H1 (cell line): Measurements from ENCODE around the gene MATR3. TPM values are rescaled to one million over a fixed set of nuclear protein-coding genes. Genes with fewer than 3 reads are reported as not detected.

Experiments
- CTCF ChIA-PET: fragments of 300-600 bp; sonication (Branson Sonifier 250); formaldehyde crosslinking; loops from one replicate; lab custom pipeline; 2021; ENCODE audit not compliant: partially characterized antibody; lab: Charles Lee
- POLR2A ChIA-PET: fragments of 300-600 bp; sonication (Branson Sonifier 250); formaldehyde crosslinking; loops from one replicate; lab custom pipeline; 2021; ENCODE audit warnings: inconsistent platforms; ENCODE audit not compliant: partially characterized antibody; lab: Charles Lee
- DNase-seq, 2 experiments: peaks; one replicate each; pipeline versions ENCODE4 v3.0.0 to v3.0.0-alpha.2; 2010 to 2022; ENCODE audit warnings: low spot score in 2 of 2, low read depth in 1 of 2, mixed read lengths in 1 of 2
- FAIRE-seq: peaks from 2 replicates; lab custom pipeline; 2011; peaks lifted over from hg19 to GRCh38; lab: Jason Lieb, UNC
- H2AFZ ChIP-seq: 2 replicates; pipeline ENCODE4 v1.8.1; 2012; ENCODE audit warnings: low read length, inconsistent platforms
- H2AK5ac ChIP-seq: 2 replicates; pipeline ENCODE4 v1.6.1; 2013; ENCODE audit warnings: low read depth, low read length
- H2BK120ac ChIP-seq: replicated peaks from 2 replicates; pipeline ENCODE3; 2013; ENCODE audit warnings: low read depth, low read length, inconsistent platforms
- H2BK12ac ChIP-seq: 2 replicates; pipeline ENCODE4 v1.6.1; 2013; ENCODE audit warnings: low read depth, low read length
- H2BK15ac ChIP-seq: 2 replicates; pipeline ENCODE4 v1.6.1; 2013; ENCODE audit warnings: low read length
- H2BK20ac ChIP-seq: 2 replicates; pipeline ENCODE4 v1.6.1; 2013; ENCODE audit warnings: low read length
- H2BK5ac ChIP-seq: 2 replicates; pipeline ENCODE4 v1.6.1; 2013; ENCODE audit warnings: low read depth, low read length
- H3K14ac ChIP-seq: 2 replicates; pipeline ENCODE4 v1.6.1; 2013; ENCODE audit warnings: inconsistent platforms; ENCODE audit not compliant: insufficient read length
- H3K18ac ChIP-seq: 2 replicates; pipeline ENCODE4 v1.6.1; 2013; ENCODE audit warnings: low read length; ENCODE audit errors: extremely low read depth
- H3K23ac ChIP-seq: 2 replicates; pipeline ENCODE4 v1.6.1; 2013; ENCODE audit warnings: inconsistent platforms; ENCODE audit not compliant: insufficient read length
- H3K23me2 ChIP-seq: 2 replicates; pipeline ENCODE4 v1.6.1; 2013; ENCODE audit warnings: low read depth, low read length
- H3K27ac ChIP-seq: 2 replicates; pipeline ENCODE4 v1.6.1; 2011; ENCODE audit warnings: low read depth, low read length, inconsistent platforms
- H3K27me3 ChIP-seq, 4 experiments: replicated peaks in 1 of 4; 1 replicate in 1 of 4; 2 replicates in 3 of 4; pipeline versions ENCODE4 v1.6.1 to v1.8.1; 2011 to 2013; ENCODE audit warnings: low read length in 3 of 4, mild to moderate bottlenecking in 3 of 4, inconsistent platforms in 2 of 4, mixed read lengths in 2 of 4, moderate library complexity in 1 of 4; ENCODE audit not compliant: control insufficient read depth in 3 of 4, insufficient read depth in 3 of 4; ENCODE audit errors: extremely low read depth in 1 of 4
- H3K36me3 ChIP-seq, 4 experiments: 2 replicates each; pipeline versions ENCODE4 v1.6.1 to v1.8.1; 2011 to 2013; ENCODE audit warnings: mild to moderate bottlenecking in 4 of 4, low read length in 3 of 4, moderate library complexity in 2 of 4, control low read depth in 1 of 4, inconsistent platforms in 1 of 4; ENCODE audit not compliant: insufficient read depth in 4 of 4, control insufficient read depth in 2 of 4
- H3K4ac ChIP-seq: replicated peaks from 2 replicates; pipeline ENCODE3; 2013; ENCODE audit warnings: low read length, low read depth, mixed read lengths, inconsistent platforms; ENCODE audit not compliant: insufficient read length
- H3K4me1 ChIP-seq, 4 experiments: replicated peaks in 1 of 4; 1 replicate in 1 of 4; 2 replicates in 3 of 4; pipeline versions ENCODE4 v1.6.1 to v1.8.1; 2011 to 2013; ENCODE audit warnings: low read length in 3 of 4, inconsistent platforms in 2 of 4, mixed read lengths in 1 of 4; ENCODE audit not compliant: insufficient read depth in 4 of 4, control insufficient read depth in 3 of 4
- H3K4me2 ChIP-seq, 2 experiments: 2 replicates each; pipeline versions ENCODE4 v1.6.1 to v1.8.1; 2011 to 2013; ENCODE audit warnings: low read depth in 2 of 2, low read length in 2 of 2, control low read depth in 1 of 2, inconsistent platforms in 1 of 2, mild to moderate bottlenecking in 1 of 2; ENCODE audit not compliant: insufficient read depth in 1 of 2
- H3K4me3 ChIP-seq, 4 experiments: fragments of 200-600, 300-600 bp in 1 of 4; sonication (generic), shearing (Covaris generic), sonication (Bioruptor Twin) in 1 of 4; 2 replicates each; pipeline versions ENCODE4 v1.5.1 to v1.8.1; 2011 to 2016; ENCODE audit warnings: low read length in 4 of 4, low read depth in 3 of 4, control low read depth in 2 of 4, inconsistent platforms in 2 of 4, mild to moderate bottlenecking in 2 of 4, mixed read lengths in 1 of 4, moderate library complexity in 1 of 4; ENCODE audit not compliant: insufficient read depth in 2 of 4; ENCODE audit errors: extremely low read depth in 1 of 4
- H3K56ac ChIP-seq: replicated peaks from 2 replicates; pipeline ENCODE3; 2013; ENCODE audit warnings: low read depth, mild to moderate bottlenecking, mixed read lengths, low read length, inconsistent platforms; ENCODE audit not compliant: insufficient read length
- H3K79me1 ChIP-seq: 2 replicates; pipeline ENCODE4 v1.6.1; 2013; ENCODE audit warnings: low read depth, low read length, control low read depth
- H3K79me2 ChIP-seq, 2 experiments: 2 replicates each; pipeline versions ENCODE4 v1.6.1 to v1.8.1; 2012 to 2013; ENCODE audit warnings: low read length in 2 of 2, mild to moderate bottlenecking in 2 of 2, inconsistent platforms in 1 of 2; ENCODE audit not compliant: insufficient read depth in 2 of 2, control insufficient read depth in 1 of 2
- H3K9ac ChIP-seq, 4 experiments: replicated peaks in 1 of 4; 1 replicate in 1 of 4; 2 replicates in 3 of 4; pipeline versions ENCODE4 v1.6.1 to v1.8.1; 2011 to 2013; ENCODE audit warnings: low read depth in 3 of 4, low read length in 3 of 4, control low read depth in 2 of 4, mild to moderate bottlenecking in 2 of 4, moderate library complexity in 2 of 4, inconsistent platforms in 1 of 4; ENCODE audit errors: extremely low read depth in 1 of 4
- H3K9me3 ChIP-seq, 2 experiments: 2 replicates each; pipeline versions ENCODE4 v1.6.1 to v1.8.1; 2012 to 2013; ENCODE audit warnings: mild to moderate bottlenecking in 2 of 2, moderate library complexity in 2 of 2, control low read depth in 1 of 2, inconsistent platforms in 1 of 2, low read depth in 1 of 2, low read length in 1 of 2, mixed read lengths in 1 of 2; ENCODE audit not compliant: insufficient read depth in 2 of 2
- H4K20me1 ChIP-seq, 2 experiments: replicated peaks in 1 of 2; 2 replicates each; pipeline versions ENCODE3 to v1.8.1; 2011 to 2013; ENCODE audit warnings: inconsistent platforms in 2 of 2, low read length in 2 of 2, mild to moderate bottlenecking in 1 of 2; ENCODE audit not compliant: insufficient read depth in 2 of 2, control insufficient read depth in 1 of 2
- H4K5ac ChIP-seq: 2 replicates; pipeline ENCODE4 v1.6.1; 2013; ENCODE audit warnings: low read length, low read depth, mixed read lengths, inconsistent platforms; ENCODE audit not compliant: insufficient read length
- H4K8ac ChIP-seq: 2 replicates; pipeline ENCODE4 v1.8.0; 2013; ENCODE audit warnings: mild to moderate bottlenecking, moderate library complexity, low read length, inconsistent platforms; ENCODE audit not compliant: insufficient read depth; ENCODE audit errors: extremely low read depth
- H4K91ac ChIP-seq: replicated peaks from 2 replicates; pipeline ENCODE3; 2013; ENCODE audit warnings: low read length, mixed read lengths, inconsistent platforms; ENCODE audit not compliant: insufficient read length
- CREB1 ChIP-seq: IDR thresholded peaks from 2 replicates; pipeline ENCODE4 v1.6.1; 2012; ENCODE audit warnings: inconsistent platforms
- HDAC6 ChIP-seq: IDR thresholded peaks from one replicate; pipeline ENCODE4 v1.7.1; 2012; ENCODE audit warnings: low read depth, mild to moderate bottlenecking, inconsistent platforms, low read length, moderate library complexity
- KDM4A ChIP-seq: IDR thresholded peaks from one replicate; pipeline ENCODE4 v1.7.1; 2012; ENCODE audit warnings: low read depth, mild to moderate bottlenecking, moderate library complexity, low read length, inconsistent platforms; ENCODE audit not compliant: severe bottlenecking
- RNF2 ChIP-seq: fragments of 200-900, 300-1000 bp; sonication (generic); IDR thresholded peaks from 2 replicates; pipeline ENCODE4 v1.7.1; 2016; ENCODE audit warnings: borderline replicate concordance, low read depth, mild to moderate bottlenecking, antibody characterized with exemption, low read length; ENCODE audit not compliant: poor library complexity, severe bottlenecking; ENCODE audit errors: missing control alignments
- RXRA ChIP-seq: IDR thresholded peaks from 2 replicates; pipeline ENCODE4 v1.6.1; 2011; ENCODE audit warnings: low read depth, mild to moderate bottlenecking, low read length, moderate library complexity; ENCODE audit not compliant: insufficient read depth
- SIN3A ChIP-seq, 2 experiments: IDR thresholded peaks in 1 of 2; conservative IDR thresholded peaks in 1 of 2; 2 replicates each; pipeline ENCODE4 v1.6.1; 2011 to 2012; ENCODE audit warnings: low read length in 2 of 2, improper control_type of control experiment in 1 of 2, low read depth in 1 of 2, mild to moderate bottlenecking in 1 of 2
- SIRT6 ChIP-seq: IDR thresholded peaks from one replicate; pipeline ENCODE4 v1.7.1; 2012; ENCODE audit warnings: low read length, inconsistent platforms
- SP4 ChIP-seq: IDR thresholded peaks from 2 replicates; pipeline ENCODE4 v1.6.1; 2012; ENCODE audit warnings: low read length, inconsistent platforms
- SUZ12 ChIP-seq: fragments of 200-600 bp; sonication (generic); IDR thresholded peaks from 2 replicates; pipeline ENCODE4 v1.6.1; 2012; ENCODE audit warnings: mild to moderate bottlenecking, inconsistent platforms, low read length, moderate library complexity, mixed read lengths
- TAF7 ChIP-seq: optimal IDR thresholded peaks from 2 replicates; pipeline ENCODE3; 2011; ENCODE audit warnings: low read depth, mild to moderate bottlenecking, inconsistent platforms, low read length, moderate library complexity, borderline replicate concordance
- WGBS, 2 experiments: shearing (Covaris generic) in 1 of 2; methylation state at CpG; one replicate each; pipeline versions ENCODE4 v1.1.6 to v1.1.7; 2013 to 2015; ENCODE audit warnings: low lambda C conversion rate in 2 of 2, mixed read lengths in 2 of 2, inconsistent platforms in 1 of 2, low coverage in 1 of 2, missing lambda C conversion rate in 1 of 2; ENCODE audit not compliant: insufficient replicate concordance in 2 of 2, insufficient coverage in 1 of 2, insufficient read length in 1 of 2; ENCODE audit errors: extremely low coverage in 1 of 2, missing lambda C conversion rate in 1 of 2; 5-methylcytosine and 5-hydroxymethylcytosine counted together
- polyA plus RNA-seq, 7 experiments: library from polyadenylated mRNA; depleted of rRNA in 3 of 7; stranded (reverse) in 5 of 7; unstranded in 2 of 7; fragments of >200 nt in 5 of 7; fragments of 200-250 nt in 2 of 7; gene quantifications; 1 replicate in 5 of 7; 2 replicates in 1 of 7; 4 replicates in 1 of 7; pipeline versions ENCODE4 v1.2.1 to v1.2.3, GENCODE V29; 2011 to 2013; ENCODE audit warnings: missing spikeins in 2 of 7, mixed read lengths in 2 of 7
- total RNA-seq: library from RNA; stranded (reverse); fragmentation: NEBNext Ultra II Directional; extraction: Animal tissue kit (Norgen Biotek cat#: 25700); gene quantifications from 2 replicates; pipeline ENCODE4 v1.2.1, GENCODE V29; 2021
- TF ChIP-seq, protein P1 (sequence below), 3 experiments: IDR thresholded peaks; 1 replicate in 2 of 3; 2 replicates in 1 of 3; pipeline versions ENCODE4 v1.5.1 to v1.6.1; 2011; ENCODE audit warnings: low read length in 3 of 3, mild to moderate bottlenecking in 3 of 3, inconsistent platforms in 2 of 3, low read depth in 1 of 3, moderate library complexity in 1 of 3; ENCODE audit not compliant: insufficient read depth in 1 of 3; ENCODE audit errors: control extremely low read depth in 1 of 3

Gene MATR3
- total and polyA plus RNA-seq, 2 of the 8 experiments (the other 6 are each of a cell fraction or from before 2014, with no cell fraction given): 116 to 389 TPM

DNA sequence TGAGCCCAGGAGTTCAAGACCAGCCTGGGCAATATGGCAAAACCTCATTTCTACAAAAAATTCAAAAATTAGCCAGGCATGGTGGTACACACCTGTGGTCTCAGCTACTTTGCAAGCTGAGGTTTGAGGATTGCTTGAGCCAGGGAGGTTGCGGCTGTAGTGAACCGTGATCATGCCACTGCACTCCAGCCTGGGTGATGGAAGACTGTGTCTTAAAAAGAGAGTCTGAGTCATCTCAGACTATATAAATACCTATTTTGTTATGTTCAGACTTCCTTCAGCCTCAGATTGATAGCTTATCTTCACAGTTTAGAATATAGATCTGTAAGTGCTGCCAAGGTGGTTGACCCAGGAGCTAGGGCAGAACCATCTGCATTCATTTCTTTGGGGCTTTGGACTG is 46.5 kb downstream of the MATR3 start:
- Histone ChIP-seq H2AK5ac (no peak overlapping the region), H3K14ac (no peak overlapping the region), H2BK120ac (no peak overlapping the region), H3K79me1 (peaks cover 4% of the 10 kb centered on the region), H2BK15ac (no peak overlapping the region), H3K27ac (no peak overlapping the region), H3K23me2 (peaks cover 7% of the 10 kb centered on the region; the same call in 1 of the 2 replicates), H3K4me1 (peaks cover 0 to 7% (median under 1%) of the 10 kb centered on the region in 4 experiments; a peak in 4 of 7 replicates), H3K4ac (no peak overlapping the region), H3K27me3 (no peaks in the 10 kb centered on the region), H3K9me3 (no peaks in the 10 kb centered on the region), H2AFZ (no peak overlapping the region), H4K91ac (no peak overlapping the region), H3K56ac (no peak overlapping the region), H4K20me1 (peaks cover 16 to 17% of the 10 kb centered on the region in 2 experiments), H2BK5ac (no peak overlapping the region), H3K36me3 (peaks cover 0 to 10% (median 0%) of the 10 kb centered on the region in 4 experiments; a peak in 3 of 8 replicates), H2BK20ac (no peak overlapping the region), H3K18ac (no peak overlapping the region), H4K8ac (no peak overlapping the region), H4K5ac (no peak overlapping the region), H3K4me3 (no peak overlapping the region), H3K9ac (no peak overlapping the region), H3K4me2 (no peak overlapping the region), H2BK12ac (no peak overlapping the region), H3K79me2 (peaks cover 25 to 28% of the 10 kb centered on the region in 2 experiments), H3K23ac (no peak overlapping the region)
- ChIA-PET POLR2A (interaction anchor here (0.7 to 5.4 kb wide), 5 partner anchors 8 to 46 kb away, joined by 4 to 111 read pairs (median 16); partner anchors contain the start of gene MATR3), CTCF (interaction anchor here (0.9 to 1.6 kb wide), 3 partner anchors 17 to 63 kb away, joined by 3 to 4 read pairs (median 3); no protein-coding TSS in a partner anchor)
- WGBS, 2 experiments: 97% methylated on average over 2 of the region's 2 CpGs; no CpG with 5 or more reads in 1 of the 2 experiments
- FAIRE-seq (no peak), DNase-seq (no peak)
- TF ChIP-seq SUZ12 (no peak), TAF7 (no peak), SIRT6 (no peak), RNF2 (no peak), KDM4A (no peak), CREB1 (no peak), HDAC6 (no peak), SP4 (no peak), SIN3A (conservative IDR thresholded peaks at IDR 0.05 in 1 of 2, IDR thresholded peaks at IDR 0.05 in 1 of 2; ENCODE audit: low read depth in 1 of 2, low read length in 2 of 2) (no peak), RXRA (no peak)
- TF ChIP-seq, protein P1, sequence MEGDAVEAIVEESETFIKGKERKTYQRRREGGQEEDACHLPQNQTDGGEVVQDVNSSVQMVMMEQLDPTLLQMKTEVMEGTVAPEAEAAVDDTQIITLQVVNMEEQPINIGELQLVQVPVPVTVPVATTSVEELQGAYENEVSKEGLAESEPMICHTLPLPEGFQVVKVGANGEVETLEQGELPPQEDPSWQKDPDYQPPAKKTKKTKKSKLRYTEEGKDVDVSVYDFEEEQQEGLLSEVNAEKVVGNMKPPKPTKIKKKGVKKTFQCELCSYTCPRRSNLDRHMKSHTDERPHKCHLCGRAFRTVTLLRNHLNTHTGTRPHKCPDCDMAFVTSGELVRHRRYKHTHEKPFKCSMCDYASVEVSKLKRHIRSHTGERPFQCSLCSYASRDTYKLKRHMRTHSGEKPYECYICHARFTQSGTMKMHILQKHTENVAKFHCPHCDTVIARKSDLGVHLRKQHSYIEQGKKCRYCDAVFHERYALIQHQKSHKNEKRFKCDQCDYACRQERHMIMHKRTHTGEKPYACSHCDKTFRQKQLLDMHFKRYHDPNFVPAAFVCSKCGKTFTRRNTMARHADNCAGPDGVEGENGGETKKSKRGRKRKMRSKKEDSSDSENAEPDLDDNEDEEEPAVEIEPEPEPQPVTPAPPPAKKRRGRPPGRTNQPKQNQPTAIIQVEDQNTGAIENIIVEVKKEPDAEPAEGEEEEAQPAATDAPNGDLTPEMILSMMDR (IDR thresholded peaks at IDR 0.05; ENCODE audit: control extremely low read depth in 1 of 3, insufficient read depth in 1 of 3, low read depth in 1 of 3, low read length in 3 of 3): no peak
